ENCODE measurements around the gene IGSF9.

The IGSF9 gene

GRCh38 chr1:159945483-159946241 is at the start of gene IGSF9:
Gene IGSF9 (minus strand): TSS chr1:159945613. CDS start chr1:159943454, 2,159 bp downstream.
- peak; percentile 66 for DNase-seq (ENCODE audit: low read depth)

- DNase-seq (ENCODE audit: low read depth), result no peak
These were observed 49.5 kb upstream of the IGSF9 start for GRCh38 chr1:159994896-159995295.

GRCh38 chr1:159993911-159994310 is 48.5 kb upstream of the IGSF9 start:
- no peak for DNase-seq (ENCODE audit: low read depth)

GRCh38 chr1:159992161-159992560 is 46.7 kb upstream of the IGSF9 start:
- no peak for DNase-seq (ENCODE audit: low read depth)

- no peak for DNase-seq (ENCODE audit: low read depth)
These were observed 46.1 kb upstream of the IGSF9 start for GRCh38 chr1:159991513-159991912.

GRCh38 chr1:159990005-159990404 is 44.6 kb upstream of the IGSF9 start:
- no peak for DNase-seq (ENCODE audit: low read depth)

GRCh38 chr1:159989581-159989980 is 44.2 kb upstream of the IGSF9 start:
- DNase-seq (ENCODE audit: low read depth), result no peak

GRCh38 chr1:159988006-159988405 is 42.6 kb upstream of the IGSF9 start:
- no peak for DNase-seq (ENCODE audit: low read depth)

- no peak for DNase-seq (ENCODE audit: low read depth)
These were observed 41.8 kb upstream of the IGSF9 start for GRCh38 chr1:159987186-159987585.

- DNase-seq (ENCODE audit: low read depth), result no peak
These were observed 41.1 kb upstream of the IGSF9 start for GRCh38 chr1:159986531-159986930.

- DNase-seq (ENCODE audit: low read depth), result no peak
These were observed 40.7 kb upstream of the IGSF9 start for GRCh38 chr1:159986093-159986492.

- DNase-seq (ENCODE audit: low read depth), result no peak
These were observed 40.1 kb upstream of the IGSF9 start for GRCh38 chr1:159985473-159985872.

GRCh38 chr1:159983681-159984080 is 38.3 kb upstream of the IGSF9 start:
- no peak for DNase-seq (ENCODE audit: low read depth)

- no peak for DNase-seq (ENCODE audit: low read depth)
These were observed 36.9 kb upstream of the IGSF9 start for GRCh38 chr1:159982280-159982679.

GRCh38 chr1:159981351-159982055 is 36.1 kb upstream of the IGSF9 start:
- no peak for DNase-seq (ENCODE audit: low read depth)

- no peak for DNase-seq (ENCODE audit: low read depth)
These were observed 35.4 kb upstream of the IGSF9 start for GRCh38 chr1:159980786-159981185.

- no peak for DNase-seq (ENCODE audit: low read depth)
These were observed 34.7 kb upstream of the IGSF9 start for GRCh38 chr1:159980076-159980475.

GRCh38 chr1:159979257-159979656 is 33.8 kb upstream of the IGSF9 start:
- DNase-seq (ENCODE audit: low read depth), result no peak

GRCh38 chr1:159978107-159978398 is 32.6 kb upstream of the IGSF9 start:
- no peak for DNase-seq (ENCODE audit: low read depth)

GRCh38 chr1:159977364-159978106 is 32.1 kb upstream of the IGSF9 start:
- no peak for DNase-seq (ENCODE audit: low read depth)

- no peak for DNase-seq (ENCODE audit: low read depth)
These were observed 29.0 kb upstream of the IGSF9 start for GRCh38 chr1:159974350-159974965.

- no peak for DNase-seq (ENCODE audit: low read depth)
These were observed 28.0 kb upstream of the IGSF9 start for GRCh38 chr1:159973350-159973940.

Measured in T-helper 22 cell (primary cell).